HUDEP-2 (cell line): Measurements from ENCODE around the gene SLC35G3.
"Not testable (repeated sequence)": the region's sequence is repeated elsewhere in the genome, so short reads cannot be mapped to it uniquely, and the experiment has no call there.

Experiments used
- DNase-seq, 76 experiments: peaks; one replicate each; lab custom pipeline; 2025; ENCODE audit not compliant: unreplicated experiment in 76 of 76; lab: John Stamatoyannopoulos, UW

SLC35G3 gene

GRCh38 chr17:35167666-35168065 is 26.5 kb downstream of the SLC35G3 start:
- no peak for DNase-seq

- no peak for DNase-seq
Observed at GRCh38 chr17:35167046-35167445, 27.1 kb downstream of the SLC35G3 start.

- DNase-seq, result no peak
Observed at GRCh38 chr17:35166526-35166925, 27.7 kb downstream of the SLC35G3 start.

GRCh38 chr17:35164716-35165115 is 29.5 kb downstream of the SLC35G3 start:
- DNase-seq, result no peak

GRCh38 chr17:35163886-35164285 is 30.3 kb downstream of the SLC35G3 start:
- no peak for DNase-seq

GRCh38 chr17:35162755-35163154 is 31.4 kb downstream of the SLC35G3 start:
- no peak for DNase-seq

- DNase-seq, result no peak
Observed at GRCh38 chr17:35161281-35161761, 32.9 kb downstream of the SLC35G3 start.

- no peak for DNase-seq
Observed at GRCh38 chr17:35160354-35161201, 33.6 kb downstream of the SLC35G3 start.

GRCh38 chr17:35159940-35160339 is 34.3 kb downstream of the SLC35G3 start:
- DNase-seq, result no peak

- DNase-seq, result no peak
Observed at GRCh38 chr17:35155246-35155645, 38.9 kb downstream of the SLC35G3 start.

- DNase-seq, result no peak
Observed at GRCh38 chr17:35154196-35155165, 39.7 kb downstream of the SLC35G3 start.

GRCh38 chr17:35152421-35153140 is 41.6 kb downstream of the SLC35G3 start:
- DNase-seq, result no peak

- not testable (repeated sequence) for DNase-seq
Observed at GRCh38 chr17:35151080-35151479, 43.1 kb downstream of the SLC35G3 start.

GRCh38 chr17:35149941-35150340 is 44.3 kb downstream of the SLC35G3 start:
- no peak for DNase-seq

- no peak for DNase-seq
Observed at GRCh38 chr17:35148144-35148543, 46.0 kb downstream of the SLC35G3 start.

- DNase-seq, result no peak
Observed at GRCh38 chr17:35147375-35147905, 46.8 kb downstream of the SLC35G3 start, which contains the start of gene UNC45B. Gene UNC45B (plus strand): TSS chr17:35147817. CDS start chr17:35148264, 447 bp downstream.

- DNase-seq, result no peak
Observed at GRCh38 chr17:35146214-35146833, 47.9 kb downstream of the SLC35G3 start.

- DNase-seq, result no peak
Observed at GRCh38 chr17:35144840-35145239, 49.4 kb downstream of the SLC35G3 start.
